HG03039 (cell line): ENCODE results near the gene COL11A1.
"Not testable (repeated sequence)": the region's sequence is repeated elsewhere in the genome, so short reads cannot be mapped to it uniquely, and the experiment has no call there.

Source experiments
- ATAC-seq: cut with Tn5 transposase; IDR thresholded peaks from one replicate; pipeline ENCODE4 v1.9.1; 2021; ENCODE audit warnings: mild to moderate bottlenecking, moderate library complexity; ENCODE audit not compliant: unreplicated experiment

COL11A1 gene

GRCh38 chr1:102842606-102843005 lies 265.7 kb downstream of the COL11A1 start:
- no peak for ATAC-seq

- ATAC-seq: no peak
These were observed 267.6 kb downstream of the COL11A1 start for GRCh38 chr1:102840741-102841140.

GRCh38 chr1:102838016-102838415 lies 270.3 kb downstream of the COL11A1 start:
- ATAC-seq: no peak

- no peak for ATAC-seq
These were observed 270.8 kb downstream of the COL11A1 start for GRCh38 chr1:102837551-102837950.

- no peak for ATAC-seq
These were observed 271.3 kb downstream of the COL11A1 start for GRCh38 chr1:102836991-102837390.

GRCh38 chr1:102834688-102835320 lies 273.5 kb downstream of the COL11A1 start:
- ATAC-seq: no peak

GRCh38 chr1:102833151-102833550 lies 275.2 kb downstream of the COL11A1 start:
- no peak for ATAC-seq

GRCh38 chr1:102826706-102827105 lies 281.6 kb downstream of the COL11A1 start:
- not testable (repeated sequence) for ATAC-seq
